ENCODE results near the gene FAM25G.

FAM25G gene

GRCh38 chr10:47449102-47449978 is 42.2 kb downstream of the FAM25G start:
- no peak for DNase-seq (ENCODE audit: low read depth in 2 of 3, low spot score in 2 of 3)

- no peak for DNase-seq (ENCODE audit: low read depth in 2 of 3, low spot score in 2 of 3)
These were observed 43.8 kb downstream of the FAM25G start for GRCh38 chr10:47447705-47448104.

- no peak for DNase-seq (ENCODE audit: low read depth in 2 of 3, low spot score in 2 of 3)
These were observed 44.3 kb downstream of the FAM25G start for GRCh38 chr10:47447209-47447608.

- no peak for DNase-seq (ENCODE audit: low read depth in 2 of 3, low spot score in 2 of 3)
These were observed 45.8 kb downstream of the FAM25G start for GRCh38 chr10:47445720-47446119.

- no peak for DNase-seq (ENCODE audit: low read depth in 2 of 3, low spot score in 2 of 3)
These were observed 47.5 kb downstream of the FAM25G start for GRCh38 chr10:47444047-47444446.

- DNase-seq (ENCODE audit: low read depth in 2 of 3, low spot score in 2 of 3), result no peak
These were observed 48.4 kb downstream of the FAM25G start for GRCh38 chr10:47443145-47443544.

GRCh38 chr10:47442351-47442750 is 49.1 kb downstream of the FAM25G start:
- DNase-seq (ENCODE audit: low read depth in 2 of 3, low spot score in 2 of 3), result no peak

GRCh38 chr10:47441938-47442337 is 49.6 kb downstream of the FAM25G start:
- no peak for DNase-seq (ENCODE audit: low read depth in 2 of 3, low spot score in 2 of 3)

- DNase-seq (ENCODE audit: low read depth in 2 of 3, low spot score in 2 of 3), result no peak
These were observed 51.3 kb downstream of the FAM25G start for GRCh38 chr10:47440207-47440606.

GRCh38 chr10:47438857-47439474 is 52.5 kb downstream of the FAM25G start:
- DNase-seq (ENCODE audit: low read depth in 2 of 3, low spot score in 2 of 3), result no peak

Measured in activated CD8-positive, alpha-beta memory T cell treated with anti-CD3 and anti-CD28 coated beads for 48 hours (primary cell).